HG02759 (cell line): ENCODE results near the gene BAX.

ENCODE experiments used
- ATAC-seq: cut with Tn5 transposase; IDR thresholded peaks from one replicate; pipeline ENCODE4 v1.9.1; 2021; ENCODE audit warnings: mild to moderate bottlenecking, moderate library complexity; ENCODE audit not compliant: unreplicated experiment

BAX gene

GRCh38 chr19:48961673-48962028 is 7.0 kb downstream of the BAX start:
- no peak for ATAC-seq

GRCh38 chr19:48962029-48962848 is 7.6 kb downstream of the BAX start:
- no peak for ATAC-seq

GRCh38 chr19:48962849-48963165 is 8.1 kb downstream of the BAX start:
- no peak for ATAC-seq

GRCh38 chr19:48963371-48964204 is 8.9 kb downstream of the BAX start:
- ATAC-seq = peak; percentile 34

GRCh38 chr19:48964205-48965039 is 9.7 kb downstream of the BAX start:
- no peak for ATAC-seq

GRCh38 chr19:48965040-48965805 is 10.5 kb downstream of the BAX start, which contains the start of gene FTL:
Gene FTL (plus strand): TSS chr19:48965309. CDS start chr19:48965508, 199 bp downstream.
- peak; percentile 73 for ATAC-seq

- peak; percentile 24 for ATAC-seq
These were observed 11.3 kb downstream of the BAX start for GRCh38 chr19:48965806-48966540.

GRCh38 chr19:48966541-48967345 is 12.1 kb downstream of the BAX start:
- ATAC-seq = no peak

GRCh38 chr19:48967346-48968178 is 12.9 kb downstream of the BAX start:
- no peak for ATAC-seq

- no peak for ATAC-seq
These were observed 13.5 kb downstream of the BAX start for GRCh38 chr19:48968179-48968661.

GRCh38 chr19:48968813-48969218 is 14.1 kb downstream of the BAX start:
- no peak for ATAC-seq

- no peak for ATAC-seq
These were observed 14.8 kb downstream of the BAX start for GRCh38 chr19:48969276-48970138.

- no peak for ATAC-seq
These were observed 15.6 kb downstream of the BAX start for GRCh38 chr19:48970139-48970766.

- no peak for ATAC-seq
These were observed 16.3 kb downstream of the BAX start for GRCh38 chr19:48970923-48971395.

GRCh38 chr19:48975947-48976847 is 21.5 kb downstream of the BAX start:
- no peak for ATAC-seq
